C4-2B (cell line): ENCODE measurements around the gene NAPB.

Source experiments
- CTCF ChIP-seq: fragments of 450-650 bp; conservative IDR thresholded peaks from 2 replicates; pipeline ENCODE4 v1.5.1; 2017; ENCODE audit warnings: mild to moderate bottlenecking
- ZFX ChIP-seq: fragments of 450-650 bp; IDR thresholded peaks from 2 replicates; pipeline ENCODE4 v1.6.1; 2017

- no peak for TF ChIP-seq CTCF
- TF ChIP-seq ZFX = no peak
Observed at GRCh38 chr20:23456409-23456808, 35.1 kb upstream of the NAPB start.
